GM23338 (cell line): ENCODE measurements around the gene NPC1L1.

Experiments
- CREB1 ChIP-seq: fragments of 250-450 bp; sonication (Bioruptor Pico); IDR thresholded peaks from 2 replicates; pipeline ENCODE4 v1.5.0; 2020; ENCODE audit warnings: low read depth, mild to moderate bottlenecking, moderate library complexity
- CTCF ChIP-seq, 2 experiments: fragments of 200-600 bp in 1 of 2; sonication (generic) in 1 of 2; conservative IDR thresholded peaks; 2 replicates each; pipeline versions ENCODE4 v1.5.1 to v1.6.1; 2016 to 2017; ENCODE audit warnings: antibody characterized with exemption in 2 of 2, low read depth in 2 of 2, mild to moderate bottlenecking in 2 of 2, moderate library complexity in 1 of 2
- REST ChIP-seq: IDR thresholded peaks from one replicate; pipeline ENCODE4 v1.6.1; 2018; ENCODE audit warnings: antibody characterized with exemption; ENCODE audit not compliant: unreplicated experiment
- ZNF114 ChIP-seq: fragments of 250-450 bp; sonication (Bioruptor Pico); IDR thresholded peaks from 2 replicates; pipeline ENCODE4 v1.5.0; 2020; ENCODE audit warnings: mild to moderate bottlenecking, moderate library complexity

GRCh38 chr7:44531421-44532380 is 9.4 kb downstream of the NPC1L1 start:
- TF ChIP-seq CTCF (conservative IDR thresholded peaks at IDR 0.05; ENCODE audit: low read depth in 2 of 2) (no peak), ZNF114 (CRISPR knock-in tag) (no peak), REST (no peak), CREB1 (CRISPR knock-in tag) (no peak)
